K562 (cell line): ENCODE measurements around the gene ZNF43. TPM values are rescaled to one million over a fixed set of nuclear protein-coding genes. Genes with fewer than 3 reads are reported as not detected.

Experiments
- BRF1 ChIP-seq: IDR thresholded peaks from 3 replicates; pipeline ENCODE4 v1.6.1; 2011; ENCODE audit warnings: borderline replicate concordance, mild to moderate bottlenecking; ENCODE audit not compliant: insufficient read length; ENCODE audit errors: extremely low read depth
- COPS2 ChIP-seq: fragments of 450-650 bp; conservative IDR thresholded peaks from 2 replicates; pipeline ENCODE4 v1.6.1; 2016; ENCODE audit warnings: mild to moderate bottlenecking, moderate library complexity
- FOXA1 ChIP-seq: fragments of 450-650 bp; IDR thresholded peaks from 2 replicates; pipeline ENCODE4 v1.6.1; 2016; ENCODE audit warnings: mild to moderate bottlenecking, borderline replicate concordance
- FOXO4 ChIP-seq: fragments of 450-650 bp; formaldehyde crosslinking; IDR thresholded peaks from 2 replicates; pipeline ENCODE4 v1.4.0; 2020; ENCODE audit warnings: mild to moderate bottlenecking, moderate library complexity
- L3MBTL2 ChIP-seq: fragments of 450-650 bp; IDR thresholded peaks from 2 replicates; pipeline ENCODE4 v1.6.1; 2016; ENCODE audit warnings: mild to moderate bottlenecking, moderate library complexity
- MAFG ChIP-seq: fragments of 450-650 bp; conservative IDR thresholded peaks from 2 replicates; pipeline ENCODE4 v1.6.1; 2016; ENCODE audit warnings: missing genetic modification characterization, missing compliant biosample characterization
- PYGO2 ChIP-seq: fragments of 450-650 bp; IDR thresholded peaks from 2 replicates; pipeline ENCODE4 v1.6.1; 2016; ENCODE audit warnings: mild to moderate bottlenecking, missing genetic modification characterization, moderate library complexity, missing compliant biosample characterization
- TEAD2 ChIP-seq: fragments of 450-650 bp; IDR thresholded peaks from 2 replicates; pipeline ENCODE4 v1.6.1; 2016; ENCODE audit warnings: missing genetic modification characterization, control low read depth, missing compliant biosample characterization
- ZBTB17 ChIP-seq: fragments of 450-650 bp; formaldehyde crosslinking; IDR thresholded peaks from 2 replicates; pipeline ENCODE4 v1.4.0; 2020; ENCODE audit warnings: mild to moderate bottlenecking
- ZNF184 ChIP-seq: sonication (generic); formaldehyde crosslinking; IDR thresholded peaks from 2 replicates; pipeline ENCODE4 v1.5.0; 2020; ENCODE audit warnings: missing genetic modification reagents
- ZNF780A ChIP-seq: fragments of 250-450 bp; sonication (Bioruptor Pico); IDR thresholded peaks from 2 replicates; pipeline ENCODE4 v1.5.0; 2021; ENCODE audit warnings: mild to moderate bottlenecking
- polyA plus RNA-seq, 8 experiments: library from polyadenylated mRNA; depleted of rRNA in 4 of 8; stranded (reverse) in 5 of 8; unstranded in 3 of 8; fragments of >200 nt; fragmentation: Nextera tagmentation in 2 of 8; fragmentation: Illumina TruSeq in 1 of 8; extraction: Ambion mirVana in 2 of 8; extraction: Trizol in 1 of 8; gene quantifications; 2 replicates each; pipeline versions ENCODE4 v1.2.1 to v1.2.3, GENCODE V29; 2011 to 2014; ENCODE audit warnings: inconsistent platforms in 1 of 8, missing spikeins in 1 of 8
- total RNA-seq, 7 experiments: library from RNA; depleted of rRNA in 6 of 7; stranded (reverse); fragments of >200 nt in 6 of 7; fragmentation: Illumina TruSeq in 2 of 7; extraction: Trizol in 2 of 7; gene quantifications; 2 replicates each; pipeline versions ENCODE4 v1.2.1 to v1.2.3, GENCODE V29; 2011 to 2021; ENCODE audit warnings: low replicate concordance in 1 of 7
- TF ChIP-seq, protein P1 (sequence below): sonication (generic); formaldehyde crosslinking; IDR thresholded peaks from 2 replicates; pipeline ENCODE4 v1.8.0; 2022; ENCODE audit warnings: mild to moderate bottlenecking, missing genetic modification reagents, borderline replicate concordance
- TF ChIP-seq, protein P2 (sequence below): fragments of 450-650 bp; formaldehyde crosslinking; IDR thresholded peaks from 2 replicates; pipeline ENCODE4 v1.4.0; 2020; ENCODE audit warnings: mild to moderate bottlenecking, mixed read lengths
- TF ChIP-seq, protein P3 (sequence below): fragments of 250-450 bp; sonication (Bioruptor Pico); IDR thresholded peaks from 2 replicates; pipeline ENCODE4 v1.4.0; 2020

Gene ZNF43
- total and polyA plus RNA-seq, 9 of the 15 experiments (the other 6 are each of a cell fraction or from before 2014, with no cell fraction given): 3.6 to 18.6 (median 9.2) TPM

GRCh38 chr19:21767065-21767800 lies 68.7 kb downstream of the ZNF43 start, which contains the start of gene ZNF100 (continued):
- TF ChIP-seq, protein P1, sequence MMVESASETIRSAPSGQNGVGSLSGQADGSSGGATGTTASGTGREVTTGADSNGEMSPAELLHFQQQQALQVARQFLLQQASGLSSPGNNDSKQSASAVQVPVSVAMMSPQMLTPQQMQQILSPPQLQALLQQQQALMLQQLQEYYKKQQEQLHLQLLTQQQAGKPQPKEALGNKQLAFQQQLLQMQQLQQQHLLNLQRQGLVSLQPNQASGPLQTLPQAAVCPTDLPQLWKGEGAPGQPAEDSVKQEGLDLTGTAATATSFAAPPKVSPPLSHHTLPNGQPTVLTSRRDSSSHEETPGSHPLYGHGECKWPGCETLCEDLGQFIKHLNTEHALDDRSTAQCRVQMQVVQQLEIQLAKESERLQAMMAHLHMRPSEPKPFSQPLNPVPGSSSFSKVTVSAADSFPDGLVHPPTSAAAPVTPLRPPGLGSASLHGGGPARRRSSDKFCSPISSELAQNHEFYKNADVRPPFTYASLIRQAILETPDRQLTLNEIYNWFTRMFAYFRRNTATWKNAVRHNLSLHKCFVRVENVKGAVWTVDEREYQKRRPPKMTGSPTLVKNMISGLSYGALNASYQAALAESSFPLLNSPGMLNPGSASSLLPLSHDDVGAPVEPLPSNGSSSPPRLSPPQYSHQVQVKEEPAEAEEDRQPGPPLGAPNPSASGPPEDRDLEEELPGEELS: no peak
- TF ChIP-seq, protein P2, sequence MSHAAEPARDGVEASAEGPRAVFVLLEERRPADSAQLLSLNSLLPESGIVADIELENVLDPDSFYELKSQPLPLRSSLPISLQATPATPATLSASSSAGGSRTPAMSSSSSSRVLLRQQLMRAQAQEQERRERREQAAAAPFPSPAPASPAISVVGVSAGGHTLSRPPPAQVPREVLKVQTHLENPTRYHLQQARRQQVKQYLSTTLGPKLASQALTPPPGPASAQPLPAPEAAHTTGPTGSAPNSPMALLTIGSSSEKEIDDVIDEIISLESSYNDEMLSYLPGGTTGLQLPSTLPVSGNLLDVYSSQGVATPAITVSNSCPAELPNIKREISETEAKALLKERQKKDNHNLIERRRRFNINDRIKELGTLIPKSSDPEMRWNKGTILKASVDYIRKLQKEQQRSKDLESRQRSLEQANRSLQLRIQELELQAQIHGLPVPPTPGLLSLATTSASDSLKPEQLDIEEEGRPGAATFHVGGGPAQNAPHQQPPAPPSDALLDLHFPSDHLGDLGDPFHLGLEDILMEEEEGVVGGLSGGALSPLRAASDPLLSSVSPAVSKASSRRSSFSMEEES: no peak
- TF ChIP-seq COPS2: no peak
- TF ChIP-seq ZNF780A (CRISPR knock-in tag): no peak
- no peak for TF ChIP-seq PYGO2
- TF ChIP-seq ZNF184 (CRISPR knock-in tag): no peak
- no peak for TF ChIP-seq FOXA1
- no peak for TF ChIP-seq ZBTB17
- no peak for TF ChIP-seq FOXO4 (CRISPR knock-in tag)
- TF ChIP-seq, protein P3, sequence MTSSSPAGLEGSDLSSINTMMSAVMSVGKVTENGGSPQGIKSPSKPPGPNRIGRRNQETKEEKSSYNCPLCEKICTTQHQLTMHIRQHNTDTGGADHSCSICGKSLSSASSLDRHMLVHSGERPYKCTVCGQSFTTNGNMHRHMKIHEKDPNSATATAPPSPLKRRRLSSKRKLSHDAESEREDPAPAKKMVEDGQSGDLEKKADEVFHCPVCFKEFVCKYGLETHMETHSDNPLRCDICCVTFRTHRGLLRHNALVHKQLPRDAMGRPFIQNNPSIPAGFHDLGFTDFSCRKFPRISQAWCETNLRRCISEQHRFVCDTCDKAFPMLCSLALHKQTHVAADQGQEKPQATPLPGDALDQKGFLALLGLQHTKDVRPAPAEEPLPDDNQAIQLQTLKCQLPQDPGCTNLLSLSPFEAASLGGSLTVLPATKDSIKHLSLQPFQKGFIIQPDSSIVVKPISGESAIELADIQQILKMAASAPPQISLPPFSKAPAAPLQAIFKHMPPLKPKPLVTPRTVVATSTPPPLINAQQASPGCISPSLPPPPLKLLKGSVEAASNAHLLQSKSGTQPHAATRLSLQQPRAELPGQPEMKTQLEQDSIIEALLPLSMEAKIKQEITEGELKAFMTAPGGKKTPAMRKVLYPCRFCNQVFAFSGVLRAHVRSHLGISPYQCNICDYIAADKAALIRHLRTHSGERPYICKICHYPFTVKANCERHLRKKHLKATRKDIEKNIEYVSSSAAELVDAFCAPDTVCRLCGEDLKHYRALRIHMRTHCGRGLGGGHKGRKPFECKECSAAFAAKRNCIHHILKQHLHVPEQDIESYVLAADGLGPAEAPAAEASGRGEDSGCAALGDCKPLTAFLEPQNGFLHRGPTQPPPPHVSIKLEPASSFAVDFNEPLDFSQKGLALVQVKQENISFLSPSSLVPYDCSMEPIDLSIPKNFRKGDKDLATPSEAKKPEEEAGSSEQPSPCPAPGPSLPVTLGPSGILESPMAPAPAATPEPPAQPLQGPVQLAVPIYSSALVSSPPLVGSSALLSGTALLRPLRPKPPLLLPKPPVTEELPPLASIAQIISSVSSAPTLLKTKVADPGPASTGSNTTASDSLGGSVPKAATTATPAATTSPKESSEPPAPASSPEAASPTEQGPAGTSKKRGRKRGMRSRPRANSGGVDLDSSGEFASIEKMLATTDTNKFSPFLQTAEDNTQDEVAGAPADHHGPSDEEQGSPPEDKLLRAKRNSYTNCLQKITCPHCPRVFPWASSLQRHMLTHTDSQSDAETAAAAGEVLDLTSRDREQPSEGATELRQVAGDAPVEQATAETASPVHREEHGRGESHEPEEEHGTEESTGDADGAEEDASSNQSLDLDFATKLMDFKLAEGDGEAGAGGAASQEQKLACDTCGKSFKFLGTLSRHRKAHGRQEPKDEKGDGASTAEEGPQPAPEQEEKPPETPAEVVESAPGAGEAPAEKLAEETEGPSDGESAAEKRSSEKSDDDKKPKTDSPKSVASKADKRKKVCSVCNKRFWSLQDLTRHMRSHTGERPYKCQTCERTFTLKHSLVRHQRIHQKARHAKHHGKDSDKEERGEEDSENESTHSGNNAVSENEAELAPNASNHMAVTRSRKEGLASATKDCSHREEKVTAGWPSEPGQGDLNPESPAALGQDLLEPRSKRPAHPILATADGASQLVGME (CRISPR knock-in tag): no peak
- TF ChIP-seq BRF1: no peak
- TF ChIP-seq TEAD2 (tag): no peak
- TF ChIP-seq L3MBTL2: peak; percentile 36; the same call in 1 of the 2 replicates
- TF ChIP-seq MAFG (tag): no peak
